GM23338 (cell line): ENCODE data around the gene MRPL52. TPM values are rescaled to one million over a fixed set of nuclear protein-coding genes. Genes with fewer than 3 reads are reported as not detected.

Experiments used
- ATAC-seq: fragments of 200-7000 bp; cut with Tn5 transposase; 3 replicates; pipeline ENCODE4 v1.9.1; 2020
- DNase-seq: peaks from one replicate; pipeline ENCODE4 v3.0.0-alpha.2; 2015; ENCODE audit warnings: low spot score
- H2AFZ ChIP-seq: fragments of 200-600 bp; sonication (generic); 2 replicates; pipeline ENCODE4 v1.8.0; 2016; ENCODE audit warnings: antibody characterized with exemption, mild to moderate bottlenecking, moderate library complexity
- H3F3A ChIP-seq: fragments of 200-600 bp; sonication (generic); replicated peaks from 2 replicates; pipeline ENCODE4 v1.8.0; 2017; ENCODE audit warnings: antibody characterized with exemption, mixed run types, low read depth
- H3K27ac ChIP-seq: fragments of 200-600 bp; sonication (generic); 2 replicates; pipeline ENCODE4 v1.6.1; 2016; ENCODE audit warnings: low read depth
- H3K27me3 ChIP-seq: fragments of 200-600 bp; sonication (generic); 2 replicates; pipeline ENCODE4 v1.8.0; 2016; ENCODE audit warnings: mild to moderate bottlenecking, mixed run types, moderate library complexity; ENCODE audit not compliant: insufficient read depth
- H3K36me3 ChIP-seq: fragments of 200-600 bp; sonication (generic); 2 replicates; pipeline ENCODE4 v1.8.0; 2016; ENCODE audit warnings: mild to moderate bottlenecking; ENCODE audit not compliant: insufficient read depth
- H3K4me1 ChIP-seq: fragments of 200-600 bp; sonication (generic); 2 replicates; pipeline ENCODE4 v1.8.0; 2016; ENCODE audit warnings: mild to moderate bottlenecking, moderate library complexity; ENCODE audit not compliant: insufficient read depth
- H3K4me2 ChIP-seq: fragments of 200-600 bp; sonication (generic); 2 replicates; pipeline ENCODE4 v1.7.1; 2017; ENCODE audit warnings: mixed run types
- H3K4me3 ChIP-seq: fragments of 200-600 bp; sonication (generic); 2 replicates; pipeline ENCODE4 v1.6.1; 2016; ENCODE audit warnings: mixed run types
- H3K79me2 ChIP-seq: fragments of 200-600 bp; sonication (generic); replicated peaks from 2 replicates; pipeline ENCODE4 v1.8.0; 2017; ENCODE audit warnings: mild to moderate bottlenecking; ENCODE audit not compliant: insufficient read depth
- H3K9me2 ChIP-seq: fragments of 200-600 bp; sonication (generic); 2 replicates; pipeline ENCODE4 v1.8.0; 2017; ENCODE audit not compliant: insufficient read depth
- H4K20me1 ChIP-seq: fragments of 200-600 bp; sonication (generic); replicated peaks from 2 replicates; pipeline ENCODE4 v1.8.0; 2017; ENCODE audit warnings: mild to moderate bottlenecking; ENCODE audit not compliant: insufficient read depth
- H3K27ac Mint-ChIP-seq: 2 replicates; pipeline ENCODE4 v1.8.0; 2020; ENCODE audit warnings: inconsistent platforms, mild to moderate bottlenecking, moderate library complexity, mixed read lengths
- H3K27me3 Mint-ChIP-seq: 3 replicates; pipeline ENCODE4 v1.8.0; 2022; ENCODE audit warnings: low read depth, mild to moderate bottlenecking, moderate library complexity, mixed read lengths, inconsistent platforms; ENCODE audit not compliant: insufficient read depth, poor library complexity
- H3K36me3 Mint-ChIP-seq: 3 replicates; pipeline ENCODE4 v1.8.0; 2021; ENCODE audit warnings: low read depth, mild to moderate bottlenecking, inconsistent platforms, moderate library complexity, mixed read lengths
- H3K4me1 Mint-ChIP-seq: 3 replicates; pipeline ENCODE4 v1.8.0; 2020; ENCODE audit warnings: mild to moderate bottlenecking, inconsistent platforms, mixed read lengths
- H3K4me3 Mint-ChIP-seq: 3 replicates; pipeline ENCODE4 v1.8.0; 2021; ENCODE audit warnings: moderate library complexity, mild to moderate bottlenecking, inconsistent platforms, mixed read lengths
- H3K9me3 Mint-ChIP-seq: 3 replicates; pipeline ENCODE4 v1.8.0; 2020; ENCODE audit warnings: moderate library complexity, mild to moderate bottlenecking, inconsistent platforms, mixed read lengths
- CREB1 ChIP-seq: fragments of 250-450 bp; sonication (Bioruptor Pico); IDR thresholded peaks from 2 replicates; pipeline ENCODE4 v1.5.0; 2020; ENCODE audit warnings: low read depth, mild to moderate bottlenecking, moderate library complexity
- CTCF ChIP-seq, 2 experiments: fragments of 200-600 bp in 1 of 2; sonication (generic) in 1 of 2; conservative IDR thresholded peaks; 2 replicates each; pipeline versions ENCODE4 v1.5.1 to v1.6.1; 2016 to 2017; ENCODE audit warnings: antibody characterized with exemption in 2 of 2, low read depth in 2 of 2, mild to moderate bottlenecking in 2 of 2, moderate library complexity in 1 of 2
- ETS1 ChIP-seq: IDR thresholded peaks from 2 replicates; pipeline ENCODE4 v1.6.1; 2016; ENCODE audit warnings: antibody characterized with exemption
- EZH2 ChIP-seq: fragments of 200-600 bp; sonication (generic); IDR thresholded peaks from one replicate; pipeline ENCODE4 v1.8.0; 2017; ENCODE audit warnings: antibody characterized with exemption, mild to moderate bottlenecking, low read depth; ENCODE audit not compliant: unreplicated experiment
- EZH2phosphoT487 ChIP-seq: fragments of 200-600 bp; sonication (generic); IDR thresholded peaks from one replicate; pipeline ENCODE4 v1.8.1; 2018; ENCODE audit warnings: antibody characterized with exemption; ENCODE audit not compliant: unreplicated experiment
- JUNB ChIP-seq: IDR thresholded peaks from one replicate; pipeline ENCODE4 v1.6.1; 2016; ENCODE audit warnings: antibody characterized with exemption; ENCODE audit not compliant: unreplicated experiment
- NANOG ChIP-seq: IDR thresholded peaks from 2 replicates; pipeline ENCODE4 v1.6.1; 2016; ENCODE audit warnings: antibody characterized with exemption, borderline replicate concordance
- POLR2AphosphoS5 ChIP-seq: IDR thresholded peaks from 2 replicates; pipeline ENCODE4 v1.6.1; 2016; ENCODE audit warnings: antibody characterized with exemption, low read depth
- REST ChIP-seq: IDR thresholded peaks from one replicate; pipeline ENCODE4 v1.6.1; 2018; ENCODE audit warnings: antibody characterized with exemption; ENCODE audit not compliant: unreplicated experiment
- STAT1 ChIP-seq: IDR thresholded peaks from one replicate; pipeline ENCODE4 v1.6.1; 2016; ENCODE audit warnings: antibody characterized with exemption; ENCODE audit not compliant: unreplicated experiment
- ZNF114 ChIP-seq: fragments of 250-450 bp; sonication (Bioruptor Pico); IDR thresholded peaks from 2 replicates; pipeline ENCODE4 v1.5.0; 2020; ENCODE audit warnings: mild to moderate bottlenecking, moderate library complexity
- ZNF331 ChIP-seq: fragments of 250-450 bp; sonication (Bioruptor Pico); IDR thresholded peaks from 2 replicates; pipeline ENCODE4 v1.5.0; 2020; ENCODE audit warnings: low read depth, mild to moderate bottlenecking, moderate library complexity
- ZNF462 ChIP-seq: fragments of 250-450 bp; sonication (Bioruptor Pico); IDR thresholded peaks from 2 replicates; pipeline ENCODE4 v1.5.0; 2020; ENCODE audit warnings: mild to moderate bottlenecking, moderate library complexity
- polyA plus RNA-seq: library from polyadenylated mRNA; unstranded; fragments of >200 nt; fragmentation: Nextera tagmentation; extraction: Ambion mirVana; gene quantifications from 2 replicates; pipeline ENCODE4 v1.2.1, GENCODE V29; 2016
- total RNA-seq: library from RNA; depleted of rRNA; stranded (reverse); fragments of >200 nt; shearing (Covaris generic); gene quantifications from 2 replicates; pipeline ENCODE4 v1.2.3, GENCODE V29; 2014

Gene MRPL52
- total and polyA plus RNA-seq, 2 experiments from 2014 or later, result 131 to 617 TPM

GRCh38 chr14:22842211-22843122 lies 12.8 kb downstream of the MRPL52 start:
- H3K27ac ChIP-seq, result no peak overlapping the region
- no peak overlapping the region for H2AFZ ChIP-seq
- Mint-ChIP-seq H3K4me3 (no peak overlapping the region), H3K27me3 (peaks cover 14% of the 10 kb centered on the region), H3K27ac (no peak overlapping the region), H3K4me1 (peaks cover 28% of the 10 kb centered on the region), H3K36me3 (peaks cover 49% of the 10 kb centered on the region), H3K9me3 (no peaks in the 10 kb centered on the region)
- no peak for TF ChIP-seq CTCF (conservative IDR thresholded peaks at IDR 0.05; ENCODE audit: low read depth in 2 of 2)
- TF ChIP-seq CREB1 (CRISPR knock-in tag), result no peak
- no peak for TF ChIP-seq STAT1
- no peak for TF ChIP-seq NANOG
- no peak for TF ChIP-seq JUNB
- TF ChIP-seq ETS1, result no peak
- TF ChIP-seq EZH2phosphoT487, result no peak
- no peak for TF ChIP-seq POLR2AphosphoS5
- no peak for TF ChIP-seq EZH2
- no peak for TF ChIP-seq REST
- TF ChIP-seq ZNF114 (CRISPR knock-in tag), result no peak
- TF ChIP-seq ZNF462, result no peak
- no peak for TF ChIP-seq ZNF331 (CRISPR knock-in tag)
- H3K79me2 ChIP-seq, result peaks cover 20% of the 10 kb centered on the region
- DNase-seq (no peak), ATAC-seq (no peak)
- H3K27me3 ChIP-seq, result no peaks in the 10 kb centered on the region
- H3K9me2 ChIP-seq, result no peaks in the 10 kb centered on the region
- H3K4me3 ChIP-seq, result no peak overlapping the region
- 0 out of 2 replicates have a peak, but pooled peaks cover 6% of the 10 kb centered on the region for H3F3A ChIP-seq
- peaks cover 14% of the 10 kb centered on the region; the same call in 1 of the 2 replicates for H3K4me1 ChIP-seq
- no peak overlapping the region for H3K4me2 ChIP-seq
- no peaks in the 10 kb centered on the region for H4K20me1 ChIP-seq
- H3K36me3 ChIP-seq, result no peaks in the 10 kb centered on the region; the same call in 1 of the 2 replicates
